Activated CD4-positive, alpha-beta memory T cell treated with anti-CD3 and anti-CD28 coated beads for 36 hours (primary cell): ENCODE results near the gene ANAPC16. TPM values are rescaled to one million over a fixed set of nuclear protein-coding genes. Genes with fewer than 3 reads are reported as not detected.
A peak's percentile ranks its signal among the peaks of the same experiment; 100 is the strongest.
"Not testable (repeated sequence)": the region's sequence is repeated elsewhere in the genome, so short reads cannot be mapped to it uniquely, and the experiment has no call there.

Source experiments
- CTCF ChIA-PET: fragments of 350-600 bp; sonication (Branson Sonifier 250); formaldehyde crosslinking; loops from one replicate; lab custom pipeline; 2021; ENCODE audit warnings: antibody characterized with exemption, inconsistent platforms; lab: Charles Lee
- POLR2A ChIA-PET: fragments of 350-600 bp; sonication (Branson Sonifier 250); formaldehyde crosslinking; loops from one replicate; lab custom pipeline; 2021; ENCODE audit warnings: antibody characterized with exemption; lab: Charles Lee
- DNase-seq: peaks from one replicate; pipeline ENCODE4 v3.0.0-alpha.2; 2020
- H3K27ac Mint-ChIP-seq: one replicate; pipeline ENCODE4 v1.8.0; 2021; ENCODE audit warnings: mixed read lengths
- H3K27me3 Mint-ChIP-seq: one replicate; pipeline ENCODE4 v1.8.0; 2021; ENCODE audit warnings: mixed read lengths
- H3K36me3 Mint-ChIP-seq: one replicate; pipeline ENCODE4 v1.8.0; 2021; ENCODE audit warnings: mixed read lengths
- H3K4me1 Mint-ChIP-seq: one replicate; pipeline ENCODE4 v1.8.0; 2021; ENCODE audit warnings: low read depth, mixed read lengths
- H3K4me3 Mint-ChIP-seq: one replicate; pipeline ENCODE4 v1.8.0; 2021; ENCODE audit warnings: mild to moderate bottlenecking, mixed read lengths
- H3K9me3 Mint-ChIP-seq: one replicate; pipeline ENCODE4 v1.8.0; 2021; ENCODE audit warnings: mixed read lengths
- intact Hi-C: fragments of 100-400 bp; cut with micrococcal nuclease; formaldehyde crosslinking; loops from one replicate; pipeline ENCODE4 v1.15.1; 2023
- total RNA-seq, 2 experiments: library from RNA; stranded (reverse); gene quantifications; one replicate each; pipeline ENCODE4 v1.2.3, GENCODE V29; 2021

ANAPC16 gene
- total RNA-seq, 2 experiments from 2014 or later, result 119 to 122 TPM

- H3K27ac Mint-ChIP-seq, result peak overlapping the region; percentile 48
- H3K4me3 Mint-ChIP-seq, result no peak overlapping the region
- POLR2A ChIA-PET, result interaction anchor here (1.1 kb wide), 1 partner anchor 16 kb away, joined by 3 read pairs; no protein-coding TSS in a partner anchor
- H3K27me3 Mint-ChIP-seq, result no peaks in the 10 kb centered on the region
- no peaks in the 10 kb centered on the region for H3K9me3 Mint-ChIP-seq
- CTCF ChIA-PET, result interaction anchor here (1.0 to 2.0 kb wide), 2 partner anchors 31 to 850 kb away, joined by 3 to 7 read pairs; no protein-coding TSS in a partner anchor
- DNase-seq, result no peak
- no peaks in the 10 kb centered on the region for H3K36me3 Mint-ChIP-seq
- intact Hi-C loops, result no loop called here
- H3K4me1 Mint-ChIP-seq, result peaks cover 75% of the 10 kb centered on the region
Measured at GRCh38 chr10:72244573-72245038, 28.8 kb downstream of the ANAPC16 start.

GRCh38 chr10:72245949-72246525 is 30.2 kb downstream of the ANAPC16 start:
- H3K27me3 Mint-ChIP-seq, result no peaks in the 10 kb centered on the region
- peaks cover 83% of the 10 kb centered on the region for H3K4me1 Mint-ChIP-seq
- no peak for DNase-seq
- H3K27ac Mint-ChIP-seq, result peak overlapping the region; percentile 76
- H3K36me3 Mint-ChIP-seq, result no peaks in the 10 kb centered on the region
- intact Hi-C loops, result no loop called here
- no peaks in the 10 kb centered on the region for H3K9me3 Mint-ChIP-seq
- CTCF ChIA-PET, result interaction anchor here (0.6 to 3.3 kb wide), 4 partner anchors 10 to 92 kb away, joined by 3 to 21 read pairs (median 12); no protein-coding TSS in a partner anchor
- no peak overlapping the region for H3K4me3 Mint-ChIP-seq
- POLR2A ChIA-PET, result interaction anchor here (2.6 to 4.3 kb wide), 2 partner anchors 14 to 27 kb away, joined by 20 to 37 read pairs; partner anchors contain the start of gene DDIT4

- Mint-ChIP-seq H3K4me1 (peaks cover 74% of the 10 kb centered on the region), H3K9me3 (no peaks in the 10 kb centered on the region), H3K4me3 (peak overlapping the region; percentile 83), H3K27ac (peak overlapping the region; percentile 98), H3K27me3 (no peaks in the 10 kb centered on the region), H3K36me3 (no peaks in the 10 kb centered on the region)
- intact Hi-C loops, result loop anchor here (1.0 to 2.0 kb wide), 5 partner anchors 13 to 84 kb away; partner anchors contain the start of gene DDIT4
- CTCF ChIA-PET, result interaction anchor here (0.7 to 3.3 kb wide), 4 partner anchors 13 to 89 kb away, joined by 3 to 21 read pairs (median 13); partner anchors contain the start of gene DDIT4
- POLR2A ChIA-PET, result interaction anchor here (0.6 to 4.3 kb wide), 15 partner anchors 12 to 1005 kb away, joined by 3 to 37 read pairs (median 4); partner anchors contain the start of gene DDIT4
- DNase-seq, result peak; percentile 84
Measured at GRCh38 chr10:72248468-72249151, 32.8 kb downstream of the ANAPC16 start.

GRCh38 chr10:72249176-72249862 is 33.5 kb downstream of the ANAPC16 start:
- not testable (repeated sequence) for H3K9me3 Mint-ChIP-seq, DNase-seq, H3K27me3 Mint-ChIP-seq, H3K36me3 Mint-ChIP-seq
- ChIA-PET POLR2A (interaction anchor here (0.6 to 4.3 kb wide), 5 partner anchors 11 to 48 kb away, joined by 3 to 37 read pairs (median 11); no protein-coding TSS in a partner anchor), CTCF (interaction anchor here (1.1 to 2.4 kb wide), 2 partner anchors 25 to 88 kb away, joined by 3 to 9 read pairs; partner anchors contain the start of gene DDIT4)
- H3K4me3 Mint-ChIP-seq, result peak overlapping the region; percentile 83
- intact Hi-C loops, result loop anchor here (2.0 kb wide), 2 partner anchors 31 to 83 kb away; no protein-coding TSS in a partner anchor
- peak overlapping the region; percentile 98 for H3K27ac Mint-ChIP-seq
- H3K4me1 Mint-ChIP-seq, result peaks cover 69% of the 10 kb centered on the region

DNA sequence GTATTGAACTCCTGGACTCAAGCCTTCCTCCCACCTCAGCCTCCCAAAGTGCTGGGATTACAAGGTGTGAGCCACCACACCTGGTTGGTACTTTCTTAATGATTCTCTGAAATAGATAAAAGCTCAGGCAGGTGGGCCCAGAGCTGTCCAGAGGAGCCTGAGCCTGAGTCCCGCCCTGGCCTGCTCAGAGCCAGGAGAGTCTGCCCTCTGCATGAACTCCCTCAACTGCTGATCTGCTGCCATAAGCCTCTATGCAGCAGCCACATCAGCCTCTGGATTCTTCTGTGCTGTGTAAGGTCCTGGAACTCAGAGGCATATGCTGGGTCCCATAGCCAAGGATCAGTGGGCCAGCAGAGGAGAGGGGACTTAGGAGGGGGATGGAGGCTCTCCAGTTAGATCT is 34.9 kb downstream of the ANAPC16 start:
- Mint-ChIP-seq H3K27ac (peak overlapping the region; percentile 65), H3K9me3 (no peaks in the 10 kb centered on the region), H3K27me3 (no peaks in the 10 kb centered on the region), H3K36me3 (no peaks in the 10 kb centered on the region), H3K4me3 (no peak overlapping the region), H3K4me1 (peaks cover 67% of the 10 kb centered on the region)
- no peak for DNase-seq
- intact Hi-C loops, result no loop called here
- CTCF ChIA-PET, result interaction anchor here (1.1 to 1.7 kb wide), 2 partner anchors 24 to 86 kb away, joined by 3 to 4 read pairs; no protein-coding TSS in a partner anchor
- POLR2A ChIA-PET, result no interaction called here

DNA sequence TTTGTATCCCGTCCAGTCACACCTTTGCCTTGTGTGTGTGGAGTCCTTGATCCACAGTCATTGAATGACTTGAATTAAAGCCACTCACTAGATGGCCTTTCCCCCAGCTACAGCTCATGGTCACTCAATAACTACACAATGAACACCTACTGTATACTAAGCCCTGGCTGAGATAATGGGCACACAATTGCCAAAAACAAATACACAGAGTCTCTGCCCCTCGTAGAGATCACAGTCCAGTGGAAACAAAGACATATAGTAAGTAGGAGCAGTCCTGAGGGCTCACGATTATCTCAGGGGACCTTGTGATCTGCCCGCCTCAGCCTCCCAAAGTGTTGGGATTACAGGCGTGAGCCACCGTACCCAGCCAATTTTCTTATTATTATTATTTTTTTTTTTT is 35.8 kb downstream of the ANAPC16 start:
- Mint-ChIP-seq H3K9me3 (no peaks in the 10 kb centered on the region), H3K27me3 (no peaks in the 10 kb centered on the region), H3K36me3 (no peaks in the 10 kb centered on the region), H3K4me3 (no peak overlapping the region), H3K27ac (peak overlapping the region; percentile 56), H3K4me1 (peaks cover 64% of the 10 kb centered on the region)
- no peak for DNase-seq
- intact Hi-C loops, result no loop called here
- POLR2A ChIA-PET, result interaction anchor here (0.6 kb wide), 1 partner anchor 38 kb away, joined by 3 read pairs; no protein-coding TSS in a partner anchor
- CTCF ChIA-PET, result interaction anchor here (1.7 kb wide), 1 partner anchor 23 kb away, joined by 4 read pairs; no protein-coding TSS in a partner anchor

DNA sequence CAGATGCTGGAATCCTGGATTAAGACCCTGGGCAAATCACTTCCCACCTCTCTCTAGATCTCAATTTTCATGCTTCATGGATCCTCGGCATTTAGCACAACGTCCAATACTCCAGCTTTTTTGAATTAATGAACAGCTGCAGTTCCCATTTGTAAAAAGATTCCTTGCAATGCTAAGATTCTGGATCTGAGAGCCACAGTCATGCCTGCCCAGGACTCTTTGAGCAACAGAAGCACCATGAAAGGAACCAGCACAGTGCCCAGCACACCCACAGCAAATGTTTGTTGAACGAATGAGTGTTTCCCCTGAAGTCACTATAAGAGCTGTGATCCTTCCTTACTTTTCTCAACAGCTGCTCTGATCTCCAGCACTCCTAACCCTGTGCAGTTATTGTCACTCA is 37.2 kb downstream of the ANAPC16 start:
- H3K9me3 Mint-ChIP-seq, result no peaks in the 10 kb centered on the region
- H3K27ac Mint-ChIP-seq, result peak overlapping the region; percentile 69
- no peak for DNase-seq
- intact Hi-C loops, result no loop called here
- H3K4me1 Mint-ChIP-seq, result peaks cover 61% of the 10 kb centered on the region
- H3K27me3 Mint-ChIP-seq, result no peaks in the 10 kb centered on the region
- H3K4me3 Mint-ChIP-seq, result no peak overlapping the region
- ChIA-PET CTCF (interaction anchor here (1.0 to 1.7 kb wide), 4 partner anchors 31 to 87 kb away, joined by 3 to 5 read pairs (median 4); no protein-coding TSS in a partner anchor), POLR2A (interaction anchor here (0.9 to 1.7 kb wide), 3 partner anchors 8 to 22 kb away, joined by 3 to 5 read pairs (median 3); partner anchors contain the start of gene DDIT4)
- no peaks in the 10 kb centered on the region for H3K36me3 Mint-ChIP-seq

DNA sequence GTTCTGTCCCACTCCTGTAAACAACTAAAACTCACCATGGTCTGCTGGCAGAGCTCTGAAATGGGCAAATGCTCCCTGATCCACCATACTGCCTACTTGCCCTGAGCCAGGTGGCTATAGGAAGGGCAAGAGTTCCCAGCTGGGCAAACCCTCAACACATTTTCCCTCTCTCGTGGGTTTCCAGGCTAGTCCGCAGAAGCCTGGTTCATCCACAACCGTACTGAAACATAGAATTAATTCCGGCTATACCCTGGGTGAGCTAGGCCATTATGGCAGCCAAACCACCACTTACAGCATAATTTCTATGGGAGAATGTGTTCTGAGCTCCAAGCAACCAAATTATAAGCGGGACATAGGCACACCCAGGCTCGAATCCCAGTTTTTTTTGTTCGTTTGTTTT is 37.8 kb downstream of the ANAPC16 start:
- intact Hi-C loops, result no loop called here

DNA sequence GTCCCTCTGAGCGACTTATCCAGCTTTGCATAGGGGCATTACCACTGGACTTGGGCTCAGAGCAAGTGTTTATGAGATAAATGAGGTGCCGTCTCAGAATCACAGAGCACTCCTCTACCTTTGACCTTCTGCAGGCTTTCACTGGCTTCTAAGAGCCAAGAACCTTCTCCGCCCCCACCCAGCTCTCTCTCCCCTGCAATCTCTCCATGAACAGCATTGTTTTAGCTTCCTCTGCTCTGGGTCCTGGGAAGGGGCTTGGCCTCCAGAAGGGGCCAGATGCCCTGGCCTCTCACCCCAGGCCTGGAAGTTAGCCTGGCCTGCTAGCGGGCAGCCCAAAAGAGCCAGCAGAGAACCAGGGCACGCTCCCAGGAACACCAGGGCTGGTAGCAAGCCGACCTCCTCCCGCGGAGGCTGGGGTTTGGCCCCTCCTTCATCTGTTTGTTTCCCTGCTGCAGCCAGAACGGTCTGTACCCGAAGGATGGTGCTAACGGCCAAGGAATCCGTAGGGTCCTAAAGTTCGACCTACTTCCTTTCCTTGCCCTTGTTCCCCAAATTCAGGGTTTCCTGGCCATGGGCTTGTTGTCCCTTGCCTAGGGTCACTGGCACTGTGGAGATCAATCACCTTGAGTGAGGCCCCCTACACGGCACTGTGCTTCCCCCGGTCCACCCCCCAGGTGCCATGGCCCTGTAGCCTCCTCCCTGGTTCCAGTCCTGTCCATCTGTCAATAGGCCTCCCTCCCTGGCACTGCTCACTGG is 39.2 kb downstream of the ANAPC16 start:
- no peaks in the 10 kb centered on the region for H3K27me3 Mint-ChIP-seq
- ChIA-PET CTCF (interaction anchor here (0.7 to 1.7 kb wide), 5 partner anchors 20 to 129 kb away, joined by 3 to 4 read pairs (median 4); no protein-coding TSS in a partner anchor), POLR2A (interaction anchor here (0.6 to 1.6 kb wide), 6 partner anchors 9 to 579 kb away, joined by 3 to 6 read pairs (median 4); partner anchors contain the start of gene DDIT4)
- intact Hi-C loops, result no loop called here
- H3K9me3 Mint-ChIP-seq, result no peaks in the 10 kb centered on the region
- DNase-seq, result peak; percentile 55
- H3K27ac Mint-ChIP-seq, result peak overlapping the region; percentile 86
- no peaks in the 10 kb centered on the region for H3K36me3 Mint-ChIP-seq
- peaks cover 63% of the 10 kb centered on the region for H3K4me1 Mint-ChIP-seq
- H3K4me3 Mint-ChIP-seq, result peak overlapping the region; percentile 52

More for the DNA sequence above, 37.8 kb downstream of the ANAPC16 start:
- ChIA-PET CTCF (interaction anchor here (1.0 to 1.7 kb wide), 5 partner anchors 21 to 87 kb away, joined by 3 to 5 read pairs (median 4); no protein-coding TSS in a partner anchor), POLR2A (interaction anchor here (1.4 to 1.7 kb wide), 2 partner anchors 20 to 21 kb away, joined by 3 to 5 read pairs; partner anchors contain the start of gene DDIT4)
- H3K36me3 Mint-ChIP-seq, result no peaks in the 10 kb centered on the region
- H3K4me1 Mint-ChIP-seq, result peaks cover 58% of the 10 kb centered on the region
- H3K9me3 Mint-ChIP-seq, result no peaks in the 10 kb centered on the region
- no peak for DNase-seq
- no peak overlapping the region for H3K4me3 Mint-ChIP-seq
- H3K27ac Mint-ChIP-seq, result peak overlapping the region; percentile 69
- H3K27me3 Mint-ChIP-seq, result no peaks in the 10 kb centered on the region

DNA sequence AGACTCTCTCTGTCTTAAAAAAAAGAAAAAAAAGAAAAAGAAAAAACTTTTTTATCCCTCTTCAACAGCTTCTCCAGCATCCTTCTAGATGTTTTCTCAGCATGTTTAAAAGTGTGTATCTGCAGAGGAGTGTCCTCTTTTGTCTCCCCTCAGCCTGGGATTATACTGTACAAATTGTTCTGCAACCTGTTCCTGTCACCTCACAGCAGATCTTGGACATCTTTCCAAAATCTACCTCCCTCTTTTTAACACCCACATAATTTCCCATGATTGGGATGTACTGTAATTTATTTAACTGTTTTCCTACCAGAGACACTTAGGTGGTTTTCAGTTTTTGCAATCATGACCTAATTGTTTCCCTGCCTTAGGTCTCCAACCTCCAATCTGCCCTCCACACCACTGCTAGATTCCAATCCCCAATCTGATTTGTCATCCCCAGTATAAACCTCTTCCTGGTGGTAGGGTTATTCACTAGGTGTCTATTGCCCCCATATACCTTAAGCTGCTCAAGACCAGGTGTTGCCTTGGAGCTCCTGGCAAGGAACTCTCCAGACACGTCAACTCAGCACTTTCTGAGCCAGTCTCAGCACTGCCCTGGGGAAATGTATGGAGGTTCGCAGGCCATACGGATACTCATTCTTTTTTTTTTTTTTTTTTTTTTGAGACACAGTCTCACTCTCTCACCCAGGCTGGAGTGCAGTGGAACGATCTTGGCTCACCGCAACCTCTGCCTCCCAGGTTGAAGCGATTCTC is 40.3 kb downstream of the ANAPC16 start:
- POLR2A ChIA-PET, result interaction anchor here (1.2 to 1.6 kb wide), 2 partner anchors 17 to 48 kb away, joined by 3 to 6 read pairs; partner anchors contain the start of gene DDIT4
- Mint-ChIP-seq H3K27ac (peak overlapping the region; percentile 51), H3K4me1 (peaks cover 63% of the 10 kb centered on the region), H3K9me3 (no peaks in the 10 kb centered on the region), H3K36me3 (no peaks in the 10 kb centered on the region), H3K27me3 (no peaks in the 10 kb centered on the region), H3K4me3 (no peak overlapping the region)
- intact Hi-C loops, result no loop called here
- CTCF ChIA-PET, result interaction anchor here (0.8 to 1.7 kb wide), 4 partner anchors 10 to 81 kb away, joined by 3 to 4 read pairs (median 3); partner anchors contain the start of gene ANAPC16
- DNase-seq, result no peak
